SKM-1 treated with dmso at 0.1 percent for 144 hours (cell line): ENCODE measurements around the gene ATP10B.
"Not testable (repeated sequence)": the region's sequence is repeated elsewhere in the genome, so short reads cannot be mapped to it uniquely, and the experiment has no call there.

Experiments
- DNase-seq: peaks from one replicate; lab custom pipeline; 2025; ENCODE audit not compliant: unreplicated experiment; lab: John Stamatoyannopoulos, UW

The ATP10B gene

DNA sequence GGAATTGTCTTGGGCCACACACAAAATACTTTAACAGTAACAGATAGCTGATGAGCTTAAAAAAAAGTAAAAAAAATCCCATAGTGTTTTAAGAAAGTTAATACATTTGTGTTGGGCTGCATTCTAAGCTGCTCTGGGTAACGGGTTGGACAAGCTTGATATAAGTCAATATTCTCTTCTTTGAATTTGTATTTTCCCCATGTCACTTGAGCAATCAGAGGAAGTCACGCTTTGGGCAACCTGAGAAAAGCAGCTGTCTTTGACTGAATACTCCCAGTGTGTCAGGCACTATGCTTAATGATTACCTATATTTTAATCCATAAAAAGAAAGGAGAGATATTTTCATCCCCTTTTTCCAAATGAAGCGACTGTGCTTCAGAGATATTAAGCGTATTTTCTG is 84.9 kb downstream of the ATP10B start:
- DNase-seq = no peak

DNA sequence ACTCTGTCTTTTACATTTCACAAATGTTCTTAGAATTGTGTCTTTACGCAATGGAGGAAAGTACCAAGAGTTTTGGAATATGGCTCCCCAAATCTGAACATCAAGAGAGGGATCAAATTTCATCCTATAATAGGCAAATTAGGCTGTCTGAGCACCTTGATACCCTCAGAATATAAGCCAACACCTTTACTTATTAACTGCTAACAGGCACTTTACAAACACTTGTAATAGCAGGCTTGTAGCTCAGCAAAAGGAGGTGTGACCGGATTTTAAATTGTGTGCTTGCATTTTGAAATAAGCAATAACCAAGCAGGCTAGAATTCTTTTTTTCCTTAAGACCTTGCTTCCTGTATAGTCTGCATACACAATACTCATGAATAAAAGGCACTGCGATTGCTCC is 92.0 kb downstream of the ATP10B start:
- no peak for DNase-seq

DNA sequence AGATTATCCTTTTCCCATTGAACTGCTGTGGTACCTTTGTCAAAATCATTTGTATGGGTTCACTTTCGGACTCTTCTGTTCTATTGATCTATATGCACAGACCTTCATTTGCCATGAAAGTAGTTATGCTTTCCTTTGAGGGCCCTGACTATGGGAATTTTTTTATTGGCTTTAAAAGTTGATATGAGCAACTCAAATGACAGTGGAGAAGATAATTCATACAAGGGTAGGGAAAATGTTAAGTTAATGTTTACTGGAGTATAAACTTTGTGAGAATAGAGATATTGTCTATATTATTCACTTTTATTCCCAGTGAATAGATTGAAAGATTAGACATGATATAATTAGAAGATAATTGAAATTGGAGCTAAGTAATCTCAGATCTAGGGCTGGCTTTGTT is 94.8 kb downstream of the ATP10B start:
- no peak for DNase-seq

DNA sequence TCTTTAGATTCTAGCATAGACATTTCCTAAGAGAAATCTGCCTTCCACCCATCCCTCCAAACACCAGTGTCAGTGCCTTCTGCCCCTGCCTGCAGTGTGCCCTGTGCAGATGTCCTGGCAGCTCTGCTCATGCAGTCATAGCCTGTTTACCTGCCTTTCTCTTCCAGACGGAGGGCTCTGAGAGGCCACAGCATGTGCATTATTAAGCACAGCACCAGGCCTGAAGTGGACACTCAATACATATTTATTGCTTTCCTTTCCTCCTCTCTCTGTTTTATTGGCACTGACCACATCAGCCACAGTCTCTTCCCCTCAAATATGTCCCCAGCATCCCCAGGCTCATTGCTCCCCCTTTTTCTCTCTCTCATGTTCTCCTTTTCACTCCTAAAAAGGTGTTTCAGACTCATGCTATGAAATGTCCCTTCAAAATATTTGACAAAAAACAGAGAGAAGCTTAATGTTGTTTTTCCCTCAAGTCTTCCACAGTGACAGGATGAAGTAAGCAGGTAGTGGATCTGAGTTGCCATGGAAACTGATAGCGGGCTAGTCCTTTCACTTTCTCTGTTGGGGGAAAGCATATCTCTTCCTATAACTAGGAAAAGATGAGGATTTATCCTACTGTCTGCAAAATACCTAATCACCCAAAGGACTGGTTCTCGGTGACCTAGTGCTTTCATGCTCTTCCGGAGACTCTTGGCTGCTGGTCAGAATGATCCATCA is 100.9 kb downstream of the ATP10B start:
- DNase-seq = no peak

DNA sequence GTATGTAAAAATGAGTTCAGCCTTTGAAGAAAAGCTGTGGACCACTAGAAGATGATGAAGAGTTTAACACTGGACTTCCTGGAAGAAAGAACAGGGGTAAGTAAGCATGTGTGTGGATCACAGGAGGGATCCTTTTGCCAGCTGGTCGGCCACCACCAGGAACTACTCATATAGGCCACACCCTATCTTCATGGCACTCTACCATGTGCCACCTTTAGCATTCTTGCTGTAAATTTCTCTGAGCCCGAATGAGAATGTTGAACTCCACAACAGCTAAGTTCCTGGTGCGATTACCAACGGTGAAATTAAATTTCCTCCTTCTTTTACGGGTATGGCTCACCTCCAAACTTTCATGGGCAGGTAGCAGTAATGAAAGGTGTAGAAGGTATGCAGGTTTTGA is 102.3 kb downstream of the ATP10B start:
- no peak for DNase-seq

GRCh38 chr5:160749026-160749425 is 103.0 kb downstream of the ATP10B start:
- DNase-seq = no peak

- no peak for DNase-seq
Observed at GRCh38 chr5:160747987-160748386, 104.0 kb downstream of the ATP10B start.

GRCh38 chr5:160747559-160747958 is 104.5 kb downstream of the ATP10B start:
- no peak for DNase-seq

- DNase-seq = no peak
Observed at GRCh38 chr5:160744268-160745101, 107.5 kb downstream of the ATP10B start.

GRCh38 chr5:160743027-160743426 is 109.0 kb downstream of the ATP10B start:
- no peak for DNase-seq

- DNase-seq = no peak
Observed at GRCh38 chr5:160742446-160742845, 109.6 kb downstream of the ATP10B start.

DNA sequence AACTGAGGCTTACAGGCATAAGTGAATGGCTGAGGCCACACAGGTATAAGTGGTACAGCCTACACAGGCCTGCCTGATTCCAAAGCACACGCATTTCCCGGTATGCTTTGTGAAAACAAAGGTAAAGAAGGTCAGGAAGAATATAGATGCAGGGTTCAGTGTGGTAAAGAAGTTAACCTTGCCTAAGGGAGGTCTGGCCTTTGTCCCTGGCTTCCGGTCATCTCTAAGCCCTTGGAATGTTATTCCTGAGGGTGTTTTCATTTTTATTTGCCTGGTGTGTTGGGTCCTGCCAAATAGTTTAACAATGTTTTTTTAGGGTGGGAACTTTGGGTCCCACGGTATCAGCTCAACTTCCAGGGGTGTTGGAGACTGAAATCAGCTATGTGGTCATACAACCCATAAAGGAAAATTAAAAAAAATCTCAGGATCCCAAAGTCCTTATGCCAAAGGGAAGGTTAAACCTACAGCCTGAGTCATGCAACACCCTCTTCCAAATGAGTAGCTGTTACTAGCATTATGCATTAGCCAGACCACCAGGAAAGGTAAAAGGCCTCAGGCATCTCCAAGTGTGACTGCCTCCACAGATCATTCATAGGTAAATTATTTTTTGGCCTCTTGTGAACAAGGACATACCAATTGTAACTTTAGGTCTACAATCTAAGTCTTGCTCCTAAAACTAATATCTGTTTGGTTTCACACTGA is 124.6 kb downstream of the ATP10B start:
- DNase-seq = no peak

- DNase-seq = no peak
Observed at GRCh38 chr5:160726721-160727120, 125.3 kb downstream of the ATP10B start.

GRCh38 chr5:160720822-160721221 is 131.2 kb downstream of the ATP10B start:
- no peak for DNase-seq

DNA sequence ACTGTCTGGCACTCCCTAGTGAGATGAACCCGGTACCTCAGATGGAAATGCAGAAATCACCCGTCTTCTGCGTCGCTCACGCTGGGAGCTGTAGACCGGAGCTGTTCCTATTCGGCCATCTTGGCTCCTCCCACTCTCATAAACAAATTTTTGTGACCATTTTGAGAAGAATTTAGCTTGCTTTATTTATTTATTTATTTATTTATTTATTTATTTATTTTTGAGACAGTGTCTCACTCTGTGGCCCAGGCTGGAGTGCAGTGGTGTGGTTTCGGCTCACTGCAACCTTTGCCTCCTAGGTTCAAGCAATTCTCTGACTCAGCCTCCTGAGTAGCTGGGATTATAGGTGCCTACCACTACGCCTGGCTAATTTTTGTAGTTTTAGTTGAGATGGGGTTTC is 136.5 kb downstream of the ATP10B start:
- not testable (repeated sequence) for DNase-seq

- DNase-seq = no peak
Observed at GRCh38 chr5:160703547-160704189, 148.3 kb downstream of the ATP10B start.

GRCh38 chr5:160702934-160703333 is 149.1 kb downstream of the ATP10B start:
- peak; percentile 45 for DNase-seq

GRCh38 chr5:160702311-160702803 is 149.7 kb downstream of the ATP10B start:
- DNase-seq = no peak

GRCh38 chr5:160701403-160701802 is 150.6 kb downstream of the ATP10B start:
- no peak for DNase-seq

DNA sequence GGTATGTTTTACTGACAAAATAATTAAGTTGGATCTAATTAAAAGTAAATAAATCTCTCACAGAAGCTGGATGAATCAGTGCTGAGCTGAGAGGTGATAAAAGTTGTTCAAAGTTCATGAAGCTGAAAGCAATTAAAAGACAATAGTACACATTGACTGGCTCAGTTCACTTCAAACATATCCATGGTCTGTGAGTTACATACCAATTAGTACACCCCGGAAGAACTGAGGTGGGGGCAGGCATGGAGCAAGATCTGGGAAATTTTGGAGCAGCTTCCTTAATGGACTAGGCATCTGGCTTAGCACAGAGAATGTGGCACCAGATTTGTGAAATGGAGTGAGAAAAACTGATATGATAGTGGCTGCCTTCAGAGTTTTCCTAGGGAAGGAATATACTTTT is 152.7 kb downstream of the ATP10B start:
- no peak for DNase-seq

GRCh38 chr5:160697281-160697680 is 154.7 kb downstream of the ATP10B start:
- DNase-seq = no peak
